GM20431 (cell line): ENCODE results near the gene RNF220.

ENCODE experiments used
- in situ Hi-C: fragments of 300-500 bp; cut with MseI, MboI; formaldehyde crosslinking; loops from one replicate; pipeline ENCODE4 v1.15.0; 2020; ENCODE audit warnings: low sequenced_read_pairs; ENCODE audit not compliant: unreplicated experiment

The RNF220 gene

DNA sequence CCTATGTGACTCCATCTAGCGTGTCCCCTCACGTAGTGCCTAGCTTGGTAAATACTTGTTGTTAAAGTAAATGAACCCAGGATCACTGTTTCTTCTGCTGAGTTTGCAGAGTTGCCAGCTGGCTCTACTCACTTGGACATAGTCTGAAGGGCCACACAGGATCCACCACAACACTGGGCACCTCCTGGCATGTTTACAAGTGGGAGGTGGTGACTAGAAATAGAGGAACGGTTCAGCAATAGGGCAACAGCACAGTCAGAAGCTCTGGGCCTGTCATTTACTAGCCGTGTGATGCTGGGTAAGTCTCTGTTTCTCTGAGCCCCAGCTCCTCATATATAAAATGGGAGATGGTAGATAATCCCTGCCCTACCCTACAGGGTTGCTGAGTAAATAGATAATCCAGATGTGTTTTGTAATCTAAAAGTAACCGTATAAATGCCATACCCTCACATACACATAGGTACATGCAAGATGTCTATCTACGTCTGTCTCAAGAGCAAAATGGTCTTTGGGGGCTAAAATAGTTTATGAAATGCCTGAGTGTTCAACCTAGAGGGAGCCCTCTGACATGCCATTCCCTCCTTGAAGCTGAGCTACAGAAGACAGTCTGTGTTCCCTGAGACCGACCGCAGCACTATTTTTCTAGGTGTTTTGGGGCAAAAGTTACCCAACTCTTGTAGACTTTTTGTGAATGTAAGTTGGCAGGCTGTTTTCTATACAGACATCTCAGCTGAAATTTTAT lies 20.5 kb downstream of the RNF220 start:
- in situ Hi-C loops, result no loop called here

DNA sequence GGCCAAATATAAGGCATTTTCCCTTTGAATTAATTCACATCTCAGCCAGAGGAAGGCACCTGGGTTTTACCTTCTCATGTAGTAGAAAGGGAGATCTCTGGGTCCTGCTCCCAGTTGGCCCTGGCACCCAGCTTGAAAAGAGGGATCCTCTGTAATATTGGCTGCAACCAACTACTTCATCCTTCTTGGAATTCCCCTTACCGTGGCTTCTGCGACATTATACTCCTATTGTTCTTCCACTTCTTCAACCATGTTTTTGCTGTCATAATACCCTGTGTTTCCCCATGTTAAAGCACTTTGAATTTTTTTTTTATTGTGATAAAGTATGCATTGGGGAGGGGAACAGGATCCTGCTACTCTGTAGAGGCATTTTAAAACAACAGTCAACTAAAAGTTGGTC lies 26.8 kb downstream of the RNF220 start:
- in situ Hi-C loops, result no loop called here

DNA sequence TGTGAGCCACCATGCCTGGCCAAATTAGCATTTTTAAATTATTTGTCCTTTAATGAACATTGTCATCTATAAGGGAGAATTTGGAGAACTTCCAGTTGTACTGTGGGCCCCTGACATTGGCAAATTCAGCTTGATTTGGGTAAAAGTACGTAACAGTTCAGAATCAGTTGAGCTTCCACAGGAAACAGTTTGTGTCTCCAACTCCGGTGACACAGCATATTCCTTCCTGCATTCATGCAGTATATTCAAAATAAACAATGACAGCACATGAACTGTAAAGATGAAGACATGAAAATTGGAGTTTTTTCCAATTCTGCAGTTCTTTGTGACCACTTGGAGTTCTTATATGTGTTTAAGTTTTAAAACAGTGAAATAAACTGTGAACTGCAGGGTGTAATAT lies 28.2 kb downstream of the RNF220 start:
- in situ Hi-C loops, result no loop called here

DNA sequence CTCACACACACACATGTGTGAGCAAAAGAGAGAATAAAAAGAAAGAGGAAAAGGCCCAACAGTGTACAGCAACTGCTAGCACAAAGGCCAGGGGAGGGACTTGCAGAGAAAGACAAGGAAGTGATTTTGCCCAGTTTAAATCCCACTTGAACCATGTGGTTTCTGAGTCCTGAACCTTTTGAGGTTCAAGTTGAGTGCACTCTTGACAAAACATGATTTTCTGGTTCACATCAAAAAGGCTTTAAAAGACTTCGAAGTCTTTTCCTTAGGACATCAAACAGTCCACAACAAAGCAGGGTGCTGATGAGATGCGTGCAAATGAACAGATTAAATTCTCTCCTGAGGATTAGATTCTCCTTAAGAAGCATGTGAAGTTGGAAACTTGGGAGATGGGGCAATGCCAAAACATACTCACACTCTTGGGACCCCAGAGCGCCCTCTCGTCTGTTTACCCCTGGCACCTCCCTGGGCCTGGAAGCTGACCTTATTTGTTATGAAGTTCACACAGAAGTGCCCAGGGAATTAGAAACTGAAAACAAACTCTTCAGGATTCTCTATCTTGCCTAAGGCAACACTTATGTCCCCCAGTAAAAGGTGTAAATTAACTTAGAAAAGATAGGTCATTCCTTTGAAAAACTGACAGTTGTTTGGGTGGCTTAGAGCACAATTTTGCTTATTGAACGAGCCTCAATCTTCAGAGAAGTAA lies 31.5 kb downstream of the RNF220 start:
- in situ Hi-C loops, result no loop called here

DNA sequence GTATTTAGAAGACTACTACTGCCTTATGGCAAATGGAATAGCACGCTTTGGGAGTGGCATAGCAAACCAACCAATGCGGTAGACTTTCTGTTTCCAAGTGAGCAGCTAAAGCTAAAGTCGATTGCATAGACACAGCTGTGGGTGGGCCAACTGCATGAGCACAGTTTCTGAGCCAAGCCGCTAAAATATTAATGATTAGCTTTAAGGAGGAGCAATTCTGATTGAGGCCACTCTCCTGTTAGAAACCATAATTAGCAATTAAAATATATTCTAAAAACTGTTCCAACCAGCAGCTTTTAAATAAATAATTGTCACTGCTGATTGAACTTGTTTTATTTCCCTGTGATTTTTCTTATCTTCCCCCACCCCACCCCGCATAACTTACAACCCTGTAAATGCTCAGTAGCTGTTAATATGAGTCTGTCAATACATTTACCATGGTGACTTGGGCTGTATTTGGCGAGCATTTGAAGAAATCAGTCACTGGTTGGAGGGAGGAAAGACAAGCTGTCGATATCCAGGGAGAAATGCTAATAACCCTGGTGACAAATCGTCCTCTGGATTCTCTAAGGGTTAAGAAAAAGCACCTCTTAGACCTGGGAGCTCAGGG lies 32.2 kb downstream of the RNF220 start:
- in situ Hi-C loops, result no loop called here

DNA sequence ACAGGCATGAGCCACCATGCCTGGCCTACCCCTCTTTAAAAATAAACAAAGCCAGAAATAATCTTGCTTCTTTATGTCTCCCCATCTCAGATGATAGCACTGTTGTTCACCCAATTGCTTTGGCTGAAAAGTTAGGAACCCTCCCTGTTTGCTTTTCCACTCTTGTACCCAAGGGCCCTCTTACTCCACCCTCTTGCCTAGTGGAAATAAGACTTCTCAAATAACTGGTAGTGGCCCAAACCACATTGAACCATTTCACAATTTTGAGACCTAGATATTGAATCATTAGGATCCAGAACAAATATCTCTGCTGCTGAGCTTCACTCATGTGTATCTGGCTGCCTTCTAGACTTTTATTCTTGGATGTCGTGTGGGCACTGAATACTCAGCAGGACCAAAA lies 37.7 kb downstream of the RNF220 start:
- in situ Hi-C loops, result no loop called here

DNA sequence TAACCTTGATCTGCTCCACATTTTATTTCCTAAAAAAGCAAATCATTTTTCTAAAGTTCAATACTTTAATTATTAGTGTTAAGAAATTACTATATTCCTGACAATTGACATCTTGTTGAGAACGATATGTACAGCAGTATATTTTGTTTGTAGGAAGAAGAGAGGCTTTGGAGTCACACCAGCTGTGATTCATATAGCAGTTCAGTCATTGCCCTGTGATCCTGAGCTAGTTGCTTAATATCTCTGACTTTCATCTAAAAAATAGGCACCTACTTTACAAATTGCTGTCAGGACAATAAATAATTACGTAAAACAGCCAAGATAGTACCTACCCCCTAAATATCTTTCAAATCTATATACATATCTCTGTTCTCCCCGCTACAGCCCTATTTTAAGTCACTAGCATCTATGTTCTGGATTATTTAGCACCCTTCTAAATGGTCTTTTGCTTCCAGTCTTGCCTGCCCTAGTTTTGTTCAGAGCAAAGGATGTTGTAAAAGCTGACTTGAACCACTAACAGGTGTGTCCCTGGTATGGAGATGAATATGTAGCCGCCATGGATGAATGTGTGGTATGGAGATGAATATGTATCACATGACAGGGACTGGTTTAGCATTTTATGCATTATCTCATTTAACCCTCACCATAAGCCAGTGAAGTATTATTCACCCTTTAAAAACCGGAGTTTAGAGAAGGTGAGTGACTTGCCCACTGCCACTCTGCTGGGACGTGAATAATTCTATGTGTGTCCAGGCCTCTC lies 42.2 kb downstream of the RNF220 start:
- in situ Hi-C loops, result no loop called here

DNA sequence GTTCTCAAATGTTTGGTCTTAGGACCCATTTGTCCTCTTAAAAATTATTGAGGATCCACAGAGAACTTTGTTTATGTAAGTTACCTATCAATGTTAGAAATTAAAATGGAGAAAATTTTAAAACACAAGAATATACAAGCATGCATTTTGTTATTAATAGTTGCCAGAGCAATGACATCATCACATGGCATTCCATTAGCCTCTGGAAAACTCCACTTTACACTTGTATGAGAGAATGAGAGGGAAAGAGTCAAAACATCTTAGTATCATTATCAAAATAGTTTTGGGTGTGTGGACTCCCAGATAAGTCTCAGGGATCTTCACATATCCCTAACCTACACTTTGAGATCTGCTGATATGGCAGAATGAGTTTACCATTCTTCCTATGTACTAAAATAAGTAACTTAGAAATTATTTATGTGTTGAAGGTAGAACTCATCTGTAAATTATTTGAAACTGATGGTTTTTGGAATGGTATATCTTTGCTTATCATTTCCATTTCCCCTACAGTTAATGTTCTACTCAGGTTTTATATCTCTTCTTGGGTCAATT lies 48.8 kb downstream of the RNF220 start:
- in situ Hi-C loops, result no loop called here

DNA sequence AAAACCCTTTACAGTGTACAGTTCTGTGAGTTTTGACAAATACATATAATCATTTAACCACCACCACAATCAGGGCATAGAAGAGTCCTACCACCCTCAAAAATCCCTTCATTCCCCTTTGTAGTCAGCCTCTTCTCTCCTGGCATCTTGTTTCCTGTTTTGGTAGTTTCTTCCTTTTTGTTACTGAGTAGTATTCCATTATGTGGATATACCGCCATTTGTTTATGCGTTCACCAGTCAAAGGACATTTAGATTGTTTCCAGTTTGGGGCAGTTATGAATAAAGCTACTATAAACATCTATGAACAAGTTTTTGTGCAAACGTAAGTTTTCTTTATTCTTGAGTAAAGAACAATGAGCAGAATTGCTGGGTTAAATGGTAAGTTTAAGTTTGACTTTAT lies 49.6 kb downstream of the RNF220 start:
- in situ Hi-C loops, result no loop called here

DNA sequence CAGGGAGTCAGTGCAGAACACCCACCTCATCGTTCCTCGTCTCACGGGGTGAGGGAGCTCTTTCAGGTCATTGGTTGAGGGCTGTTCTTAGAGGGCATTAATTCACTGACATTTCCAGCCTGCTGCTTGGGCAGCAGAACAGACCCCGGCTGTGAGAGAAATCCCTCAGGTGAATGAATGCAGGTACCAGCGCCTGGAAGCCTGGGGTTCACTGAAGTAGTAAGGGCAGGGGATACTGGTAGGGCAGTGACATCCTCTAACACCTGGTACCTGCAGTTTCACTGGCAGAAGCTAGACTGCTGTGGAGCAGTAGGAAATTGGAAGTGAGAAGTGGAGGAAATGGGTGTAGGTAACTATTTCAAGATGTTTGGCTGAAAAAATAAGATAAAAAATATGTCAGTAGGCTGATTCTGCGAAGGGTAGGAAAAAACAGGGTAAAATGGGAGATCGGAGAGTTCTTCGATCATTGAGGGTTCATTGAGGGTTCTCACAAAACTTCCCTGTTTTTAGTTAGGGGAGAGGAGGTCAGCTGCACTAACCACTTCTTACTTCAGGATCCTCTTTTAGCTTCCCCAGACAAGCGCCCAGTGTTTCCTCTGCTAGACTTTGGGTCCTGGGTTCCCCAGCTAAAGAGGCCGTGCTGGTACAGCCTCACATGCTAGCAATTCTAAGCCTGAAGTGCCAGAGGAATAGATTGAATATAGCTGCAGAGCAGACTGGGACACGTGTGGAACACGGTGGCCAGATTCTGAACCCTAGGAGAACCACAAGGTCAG lies 55.2 kb downstream of the RNF220 start:
- in situ Hi-C loops, result no loop called here

DNA sequence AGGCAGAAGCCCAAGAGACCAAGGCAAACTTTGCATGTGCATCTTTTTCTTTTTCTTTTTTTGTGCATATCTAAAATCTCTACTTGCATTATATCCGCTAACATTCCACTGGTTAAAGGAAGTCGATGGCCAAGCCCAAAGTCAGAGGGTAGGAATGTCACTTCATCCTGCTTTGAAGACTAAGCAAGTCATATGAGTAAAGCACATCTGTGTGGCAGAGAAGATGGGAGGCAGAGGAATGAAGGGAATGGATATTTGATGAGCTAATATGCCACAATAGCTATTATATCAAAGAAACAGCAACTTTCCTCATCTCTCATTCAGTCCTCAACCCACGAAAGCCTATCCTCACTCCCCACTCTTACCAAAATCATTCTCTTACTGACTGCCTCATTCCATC lies 59.3 kb downstream of the RNF220 start:
- in situ Hi-C loops, result no loop called here

DNA sequence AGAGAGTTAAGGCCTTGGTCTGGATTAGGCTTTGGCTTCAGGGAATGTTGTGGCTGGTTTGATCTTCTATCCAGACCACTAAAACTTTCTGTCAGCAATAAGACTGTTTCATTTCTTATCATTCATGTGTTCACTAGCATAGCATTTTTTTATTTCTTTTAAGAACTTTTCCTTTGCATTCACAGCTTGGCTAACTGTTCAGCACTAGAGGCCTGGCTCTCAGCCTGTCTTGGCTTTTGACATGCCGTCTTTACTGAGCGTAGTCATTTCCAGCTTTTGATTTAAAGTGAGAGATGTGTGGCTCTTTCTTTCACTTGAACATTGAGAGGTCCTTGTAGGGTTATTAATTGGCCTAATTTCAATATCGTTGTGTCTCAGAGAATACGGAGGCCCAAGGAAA lies 62.5 kb downstream of the RNF220 start:
- in situ Hi-C loops, result no loop called here

DNA sequence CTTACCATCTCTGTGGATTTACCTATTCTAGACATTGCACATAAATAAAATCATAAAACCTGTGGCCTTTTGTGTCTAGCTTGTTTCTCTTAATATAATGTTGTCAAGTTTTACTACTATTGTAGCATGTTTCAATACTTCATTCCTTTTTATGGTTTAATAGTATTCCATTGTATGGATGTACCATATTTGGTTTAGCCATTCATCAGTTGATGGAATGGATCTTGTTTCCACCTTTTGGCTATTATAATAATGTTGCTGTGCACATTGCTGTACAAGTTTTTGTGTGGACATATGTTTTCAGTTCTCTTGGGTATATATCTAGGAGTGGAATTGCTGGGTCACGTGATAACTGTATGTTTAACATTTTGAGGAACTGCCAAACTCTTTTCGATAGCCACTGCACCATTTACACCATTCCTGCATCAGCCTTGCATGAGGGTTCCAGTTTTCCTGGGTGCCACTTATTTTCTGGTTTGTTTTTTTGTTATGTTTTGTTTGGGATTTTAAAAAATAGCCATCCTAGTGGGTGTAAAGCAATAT lies 66.9 kb downstream of the RNF220 start:
- in situ Hi-C loops, result no loop called here

DNA sequence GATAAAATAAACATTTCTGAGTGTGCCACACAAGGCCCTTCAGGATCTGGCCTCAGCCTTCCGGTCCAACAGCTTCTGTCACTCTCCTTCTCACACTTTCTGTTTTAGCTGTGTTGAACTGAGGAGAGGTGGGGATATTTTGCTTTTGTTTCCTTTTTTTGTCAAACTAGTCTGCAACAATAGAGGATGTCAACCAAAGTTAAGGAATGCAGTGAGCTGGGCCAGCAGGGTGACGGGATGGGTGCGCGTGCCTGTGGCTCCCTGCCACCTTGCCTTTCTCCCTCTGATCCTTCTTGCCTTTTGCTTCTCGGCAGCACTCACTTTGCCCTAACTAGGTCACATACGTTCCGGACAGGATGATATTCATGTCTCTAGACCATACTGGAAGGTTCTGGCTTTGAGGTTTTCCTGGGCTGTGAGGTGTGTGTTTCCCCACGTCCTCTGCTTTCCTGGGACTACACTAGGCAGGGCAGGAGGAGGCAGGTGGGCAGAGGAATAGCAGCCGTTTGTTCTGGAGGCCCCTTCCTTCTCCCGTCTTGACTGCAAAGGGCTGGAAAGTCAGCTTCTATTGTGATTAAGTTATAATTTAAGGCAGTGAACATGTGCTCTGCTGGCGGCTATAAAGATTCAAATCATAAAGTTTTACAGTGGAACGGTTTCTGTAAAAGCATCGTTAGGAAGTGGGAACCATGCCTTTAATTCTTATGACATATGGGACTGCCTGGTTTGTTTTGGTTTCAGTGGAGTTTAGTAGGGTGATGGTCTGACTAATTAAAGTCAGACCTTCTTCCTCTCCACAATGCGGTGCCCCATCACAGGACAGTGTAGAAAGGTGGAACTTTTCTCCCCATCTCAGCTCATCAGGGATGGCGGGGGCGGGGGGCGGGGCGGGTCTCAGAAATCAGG lies 67.8 kb downstream of the RNF220 start:
- in situ Hi-C loops, result no loop called here

DNA sequence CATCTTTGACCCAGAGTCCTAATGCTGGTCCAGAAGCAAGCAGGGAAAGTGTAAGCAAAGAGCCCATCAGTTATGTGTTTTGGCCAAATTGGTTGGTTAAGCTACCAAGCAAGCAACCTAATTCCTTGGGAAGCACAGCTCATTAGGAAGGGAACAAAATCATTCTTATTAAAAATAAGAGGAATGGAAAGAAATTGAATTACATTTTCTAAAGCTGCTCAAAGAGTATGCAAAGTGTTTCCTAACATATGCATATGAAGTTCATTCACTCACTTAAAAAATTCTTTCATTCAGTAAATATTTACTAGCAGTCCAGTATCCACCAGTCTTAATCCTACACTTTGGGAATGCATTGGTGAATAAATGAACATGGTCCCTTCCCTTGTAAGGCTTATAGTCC lies 71.8 kb downstream of the RNF220 start:
- in situ Hi-C loops, result no loop called here

DNA sequence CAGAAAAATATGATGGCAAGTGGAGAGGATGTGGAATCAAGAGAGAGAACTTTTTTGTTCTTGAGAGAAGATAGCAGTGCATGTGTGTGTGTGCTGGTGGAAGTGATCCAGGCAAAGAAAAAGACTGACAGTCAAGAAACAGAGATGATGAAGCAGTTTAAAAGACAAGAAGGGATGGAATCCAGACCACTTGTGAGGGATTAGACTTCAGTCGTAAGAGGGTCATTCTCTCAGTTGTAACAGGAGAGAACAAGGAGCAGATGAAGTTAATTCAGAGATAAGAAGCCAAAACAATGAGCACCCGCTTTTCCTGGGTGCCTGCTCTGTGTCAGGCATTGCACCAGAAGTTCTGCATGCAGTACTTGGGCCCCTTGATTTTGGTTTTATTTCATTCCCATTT lies 76.6 kb downstream of the RNF220 start:
- in situ Hi-C loops, result no loop called here

DNA sequence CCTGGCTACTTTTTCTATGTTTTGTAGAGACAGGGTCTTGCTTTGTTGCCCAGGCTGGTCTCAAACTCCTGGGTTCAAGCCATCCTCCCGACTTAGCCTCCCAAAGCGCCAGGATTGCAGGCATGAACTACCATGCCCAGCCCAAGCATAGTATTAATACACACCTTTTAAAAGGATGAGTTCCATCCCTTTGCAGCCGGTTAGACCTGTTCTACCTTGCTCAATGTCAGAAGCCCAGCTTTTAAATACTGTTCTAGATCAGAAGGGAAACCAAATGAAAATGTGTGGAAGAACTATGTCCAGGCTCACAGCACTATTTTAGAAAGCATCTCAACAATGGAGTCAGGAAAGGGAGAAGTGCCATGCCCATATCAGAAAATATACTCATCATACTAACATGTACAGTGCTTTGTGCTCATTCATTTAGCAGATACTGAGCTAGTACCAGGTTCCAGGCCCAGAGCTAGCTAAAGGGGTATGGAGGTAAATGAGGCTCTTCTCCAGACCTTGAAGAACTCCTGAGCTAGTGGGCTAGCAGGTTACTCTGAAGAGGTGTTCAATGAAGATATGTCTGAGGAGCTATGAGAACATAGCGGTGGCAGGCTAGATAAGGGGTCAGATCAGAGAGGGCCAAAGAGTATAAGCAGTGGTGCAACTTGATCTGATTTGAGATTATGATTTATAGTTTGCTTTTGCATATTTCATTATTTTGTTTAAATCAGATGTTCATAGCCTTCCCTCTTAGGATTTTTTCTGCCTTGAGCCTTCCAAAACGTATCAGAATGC lies 78.2 kb downstream of the RNF220 start:
- in situ Hi-C loops, result no loop called here
